Common myeloid progenitor, CD34-positive (primary cell): ENCODE data around the gene OMP.

Experiments used
- CTCF ChIA-PET: fragments of 350-600 bp; sonication (Branson Sonifier 250); formaldehyde crosslinking; loops from one replicate; lab custom pipeline; 2021; ENCODE audit warnings: antibody characterized with exemption; lab: Charles Lee
- POLR2A ChIA-PET: fragments of 350-600 bp; sonication (Branson Sonifier 250); formaldehyde crosslinking; loops from one replicate; lab custom pipeline; 2021; ENCODE audit warnings: antibody characterized with exemption; lab: Charles Lee
- DNase-seq, 3 donors: peaks; one replicate each; pipeline versions ENCODE4 v3.0.0 to v3.0.0-alpha.2; 2013
- H3K27ac ChIP-seq, 2 experiments: 1 replicate in 1 of 2; 2 replicates in 1 of 2; pipeline ENCODE4 v1.7.0; 2013; ENCODE audit warnings: inconsistent platforms in 2 of 2, low read length in 2 of 2, mild to moderate bottlenecking in 2 of 2, low read depth in 1 of 2, moderate library complexity in 1 of 2; ENCODE audit not compliant: severe bottlenecking in 2 of 2, insufficient read depth in 1 of 2, poor library complexity in 1 of 2
- H3K27me3 ChIP-seq, 5 experiments: replicated peaks in 2 of 5; 1 replicate in 3 of 5; 2 replicates in 2 of 5; pipeline versions ENCODE4 v1.6.1 to v1.7.0; 2013; ENCODE audit warnings: low read length in 4 of 5, mild to moderate bottlenecking in 2 of 5, moderate library complexity in 2 of 5, inconsistent platforms in 1 of 5; ENCODE audit not compliant: insufficient read depth in 5 of 5, control insufficient read depth in 4 of 5
- H3K36me3 ChIP-seq, 4 experiments: 1 replicate in 2 of 4; 2 replicates in 2 of 4; pipeline versions ENCODE4 v1.6.1 to v1.7.0; 2013; ENCODE audit warnings: low read length in 3 of 4, control low read depth in 1 of 4, mild to moderate bottlenecking in 1 of 4; ENCODE audit not compliant: control insufficient read depth in 4 of 4, insufficient read depth in 4 of 4
- H3K4me1 ChIP-seq, 4 experiments: 1 replicate in 3 of 4; 2 replicates in 1 of 4; pipeline versions ENCODE4 v1.6.1 to v1.7.1; 2013; ENCODE audit warnings: low read length in 3 of 4, mild to moderate bottlenecking in 3 of 4, control low read depth in 1 of 4, inconsistent platforms in 1 of 4, moderate library complexity in 1 of 4; ENCODE audit not compliant: control insufficient read depth in 4 of 4, insufficient read depth in 4 of 4; ENCODE audit errors: control extremely low read depth in 1 of 4
- H3K4me3 ChIP-seq, 7 experiments: 1 replicate in 4 of 7; 2 replicates in 3 of 7; pipeline versions ENCODE4 v1.5.1 to v1.7.0; 2013; ENCODE audit warnings: mild to moderate bottlenecking in 7 of 7, low read length in 6 of 7, moderate library complexity in 6 of 7, inconsistent platforms in 2 of 7, low read depth in 2 of 7, control low read depth in 1 of 7; ENCODE audit not compliant: insufficient read depth in 4 of 7, control insufficient read depth in 1 of 7; ENCODE audit errors: extremely low read depth in 1 of 7
- H3K9me3 ChIP-seq, 5 experiments: 1 replicate in 4 of 5; 2 replicates in 1 of 5; pipeline versions ENCODE4 v1.6.1 to v1.7.1; 2013; ENCODE audit warnings: low read length in 4 of 5, mild to moderate bottlenecking in 2 of 5, inconsistent platforms in 1 of 5, low read depth in 1 of 5, moderate library complexity in 1 of 5; ENCODE audit not compliant: control insufficient read depth in 4 of 5, insufficient read depth in 2 of 5; ENCODE audit errors: control extremely low read depth in 1 of 5
- WGBS: methylation state at CpG from one replicate; pipeline ENCODE4 v1.1.5; 2013; ENCODE audit not compliant: insufficient coverage; 5-methylcytosine and 5-hydroxymethylcytosine counted together

Gene OMP

GRCh38 chr11:77115956-77116355, 13.3 kb downstream of the OMP start:
- Histone ChIP-seq H3K4me3 (no peak overlapping the region), H3K4me1 (peaks cover 0 to 3% (median under 1%) of the 10 kb centered on the region in 4 experiments), H3K27me3 (no peaks in the 10 kb centered on the region), H3K36me3 (no peaks in the 10 kb centered on the region), H3K9me3 (no peaks in the 10 kb centered on the region), H3K27ac (no peak overlapping the region)
- ChIA-PET POLR2A (no interaction called here), CTCF (interaction anchor here (0.8 to 6.8 kb wide), 10 partner anchors 10 to 72 kb away, joined by 3 to 42 read pairs (median 6); partner anchors contain the start of genes MYO7A and OMP)
- DNase-seq: no peak
- WGBS: 97% methylated on average over 6 of the region's 15 CpGs

DNA sequence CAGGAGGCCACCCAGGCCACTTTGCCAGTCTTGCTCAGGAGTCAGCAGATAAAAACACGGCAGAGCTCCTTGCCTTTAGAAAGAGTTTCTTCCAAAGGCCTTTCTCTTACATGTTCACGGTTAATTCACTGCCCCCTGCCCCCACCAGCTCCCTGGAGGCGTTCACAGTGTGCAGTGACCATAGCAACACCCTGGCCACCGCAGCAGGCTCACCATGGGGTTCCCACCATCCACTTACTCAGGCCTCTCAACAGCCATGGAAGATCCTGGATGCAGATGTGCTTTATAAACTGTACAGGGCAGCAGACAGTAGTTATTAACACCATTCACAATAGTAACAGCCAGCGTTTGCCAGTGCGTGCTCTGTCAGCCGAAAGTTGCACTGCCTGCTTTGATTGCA, 14.9 kb downstream of the OMP start:
- no peaks in the 10 kb centered on the region for H3K36me3 ChIP-seq
- ChIA-PET POLR2A (no interaction called here), CTCF (interaction anchor here (1.2 to 6.8 kb wide), 6 partner anchors 10 to 70 kb away, joined by 3 to 42 read pairs (median 8); partner anchors contain the start of gene MYO7A)
- no peaks in the 10 kb centered on the region for H3K27me3 ChIP-seq
- 99% methylated on average over 6 of the region's 7 CpGs for WGBS
- no peak for DNase-seq
- H3K4me3 ChIP-seq: no peak overlapping the region
- no peak overlapping the region for H3K27ac ChIP-seq
- H3K4me1 ChIP-seq: peaks cover 0 to 9% (median 6%) of the 10 kb centered on the region in 4 experiments
- no peaks in the 10 kb centered on the region for H3K9me3 ChIP-seq

GRCh38 chr11:77118086-77118485, 15.4 kb downstream of the OMP start:
- Histone ChIP-seq H3K9me3 (no peaks in the 10 kb centered on the region), H3K4me3 (no peak overlapping the region), H3K4me1 (peaks cover 0 to 9% (median 6%) of the 10 kb centered on the region in 4 experiments), H3K36me3 (no peaks in the 10 kb centered on the region), H3K27me3 (no peaks in the 10 kb centered on the region), H3K27ac (no peak overlapping the region)
- no peak for DNase-seq
- ChIA-PET POLR2A (no interaction called here), CTCF (interaction anchor here (0.9 to 2.8 kb wide), 7 partner anchors 9 to 61 kb away, joined by 3 to 16 read pairs (median 3); partner anchors contain the start of gene MYO7A)
- 97% methylated on average over 17 of the region's 17 CpGs for WGBS

DNA sequence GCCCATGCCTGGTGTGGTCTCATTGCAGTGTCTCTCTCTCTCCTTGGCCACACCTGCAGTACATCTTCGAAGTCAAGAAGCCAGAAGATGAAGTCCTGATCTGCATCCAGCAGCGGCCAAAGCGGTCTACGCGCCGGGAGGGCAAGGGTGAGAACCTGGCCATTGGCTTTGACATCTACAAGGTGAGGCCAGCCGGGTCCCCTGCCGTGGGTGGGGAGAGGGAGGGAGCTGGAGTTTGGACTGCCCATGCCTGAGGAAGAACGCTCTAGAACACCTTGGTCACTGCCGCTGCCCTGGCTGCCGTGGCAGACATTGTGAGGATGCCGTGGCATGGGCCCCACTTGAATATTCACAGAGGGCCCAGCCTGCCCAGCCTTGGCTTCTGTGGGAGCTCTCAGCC, 16.3 kb downstream of the OMP start:
- H3K36me3 ChIP-seq: no peaks in the 10 kb centered on the region
- POLR2A ChIA-PET: no interaction called here
- H3K27me3 ChIP-seq: no peaks in the 10 kb centered on the region
- no peak overlapping the region for H3K4me3 ChIP-seq
- H3K4me1 ChIP-seq: peaks cover 0 to 9% (median 6%) of the 10 kb centered on the region in 4 experiments
- 97% methylated on average over 12 of the region's 12 CpGs for WGBS
- CTCF ChIA-PET: interaction anchor here (1.0 to 1.5 kb wide), 2 partner anchors 13 to 14 kb away, joined by 3 read pairs; no protein-coding TSS in a partner anchor
- DNase-seq: no peak
- no peaks in the 10 kb centered on the region for H3K9me3 ChIP-seq
- no peak overlapping the region for H3K27ac ChIP-seq

DNA sequence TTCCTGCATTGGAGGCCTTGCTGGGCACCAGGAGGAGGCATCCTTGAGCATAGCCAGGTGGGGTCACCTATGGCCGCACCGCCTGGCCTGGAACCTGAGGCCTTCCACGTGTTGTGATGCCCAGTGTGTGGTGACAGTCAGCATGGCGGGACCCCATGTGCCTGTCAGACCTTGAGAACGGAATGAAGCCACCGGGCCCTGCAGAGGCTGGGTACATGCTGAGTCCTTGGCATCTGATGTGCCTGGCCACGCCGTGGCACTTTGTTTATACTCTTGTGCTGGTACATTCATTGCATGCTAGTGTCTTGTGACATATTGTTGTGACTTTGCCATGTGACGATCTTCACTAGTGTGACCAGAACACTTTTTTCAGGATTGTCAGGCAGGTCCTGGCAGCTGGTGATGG, 16.9 kb downstream of the OMP start:
- CTCF ChIA-PET: interaction anchor here (1.0 to 1.8 kb wide), 2 partner anchors 15 to 23 kb away, joined by 3 to 4 read pairs; no protein-coding TSS in a partner anchor
- H3K36me3 ChIP-seq: no peaks in the 10 kb centered on the region

GRCh38 chr11:77120571-77120970, 17.9 kb downstream of the OMP start:
- H3K27ac ChIP-seq: no peak overlapping the region
- no peaks in the 10 kb centered on the region for H3K27me3 ChIP-seq
- H3K9me3 ChIP-seq: no peaks in the 10 kb centered on the region
- peaks cover 0 to 16% (median 9%) of the 10 kb centered on the region in 4 experiments for H3K4me1 ChIP-seq
- WGBS: 91% methylated on average over 15 of the region's 19 CpGs
- H3K4me3 ChIP-seq: no peak overlapping the region
- DNase-seq: peak in 1 of 3 donors; percentile 27
- POLR2A ChIA-PET: no interaction called here
- CTCF ChIA-PET: interaction anchor here (1.0 to 3.1 kb wide), 5 partner anchors 10 to 67 kb away, joined by 3 to 28 read pairs (median 3); no protein-coding TSS in a partner anchor
- no peaks in the 10 kb centered on the region for H3K36me3 ChIP-seq

More for the DNA sequence above, 16.9 kb downstream of the OMP start:
- Histone ChIP-seq H3K4me1 (peaks cover 0 to 9% (median 6%) of the 10 kb centered on the region in 4 experiments), H3K4me3 (no peak overlapping the region), H3K27ac (no peak overlapping the region), H3K27me3 (no peaks in the 10 kb centered on the region), H3K9me3 (no peaks in the 10 kb centered on the region)
- POLR2A ChIA-PET: no interaction called here
- 96% methylated on average over 9 of the region's 9 CpGs for WGBS
- no peak for DNase-seq

- DNase-seq: peak in 2 of 3 donors; percentile 27 to 43
- peaks cover 0 to 16% (median 10%) of the 10 kb centered on the region in 4 experiments for H3K4me1 ChIP-seq
- WGBS: 85% methylated on average over 10 of the region's 10 CpGs
- CTCF ChIA-PET: interaction anchor here (0.7 to 3.1 kb wide), 11 partner anchors 8 to 435 kb away, joined by 3 to 28 read pairs (median 4); no protein-coding TSS in a partner anchor
- H3K27ac ChIP-seq: no peak overlapping the region
- H3K27me3 ChIP-seq: no peaks in the 10 kb centered on the region
- POLR2A ChIA-PET: no interaction called here
- no peaks in the 10 kb centered on the region for H3K36me3 ChIP-seq
- no peak overlapping the region for H3K4me3 ChIP-seq
- no peaks in the 10 kb centered on the region for H3K9me3 ChIP-seq
Measured at GRCh38 chr11:77121096-77121640, 18.5 kb downstream of the OMP start.
